IPS DF 4.7 (cell line): ENCODE data around the gene FAM229A.
"Not testable (repeated sequence)": the region's sequence is repeated elsewhere in the genome, so short reads cannot be mapped to it uniquely, and the experiment has no call there.

ENCODE experiments used
- DNase-seq: peaks from one replicate; pipeline ENCODE4 v3.0.0-alpha.2; 2013; ENCODE audit warnings: low spot score; ENCODE audit errors: extremely low read depth

FAM229A gene

GRCh38 chr1:32377541-32378220 is 15.4 kb upstream of the FAM229A start:
- no peak for DNase-seq

GRCh38 chr1:32376199-32376598 is 13.9 kb upstream of the FAM229A start:
- DNase-seq, result no peak

DNA sequence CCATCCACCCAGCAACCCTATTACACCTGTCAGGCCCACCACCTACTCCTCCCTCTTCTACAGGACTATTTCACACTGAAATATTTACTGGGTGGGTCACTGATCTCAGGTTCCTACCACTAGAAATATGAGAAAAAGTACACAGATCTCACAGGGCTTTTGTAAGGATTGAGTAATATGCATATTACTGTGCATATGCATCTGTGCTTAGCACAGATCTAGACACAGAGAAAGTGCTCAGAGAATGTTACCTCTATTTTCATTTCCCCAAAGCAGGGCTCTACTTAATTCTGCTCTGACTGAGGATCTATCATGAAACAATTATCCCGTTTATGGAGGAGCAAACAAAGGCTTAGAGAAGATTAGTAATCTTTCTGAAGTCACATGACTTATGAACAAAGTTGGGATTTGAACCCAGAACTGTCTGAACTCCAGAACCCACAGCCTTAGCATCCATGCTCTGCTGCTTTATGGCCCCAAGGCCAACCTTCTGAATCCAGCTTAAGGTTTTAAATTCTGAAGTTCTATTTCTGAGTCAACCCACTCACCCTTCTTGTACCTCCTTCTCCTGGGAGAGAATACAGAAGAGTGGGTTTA is 11.8 kb upstream of the FAM229A start:
- no peak for DNase-seq

DNA sequence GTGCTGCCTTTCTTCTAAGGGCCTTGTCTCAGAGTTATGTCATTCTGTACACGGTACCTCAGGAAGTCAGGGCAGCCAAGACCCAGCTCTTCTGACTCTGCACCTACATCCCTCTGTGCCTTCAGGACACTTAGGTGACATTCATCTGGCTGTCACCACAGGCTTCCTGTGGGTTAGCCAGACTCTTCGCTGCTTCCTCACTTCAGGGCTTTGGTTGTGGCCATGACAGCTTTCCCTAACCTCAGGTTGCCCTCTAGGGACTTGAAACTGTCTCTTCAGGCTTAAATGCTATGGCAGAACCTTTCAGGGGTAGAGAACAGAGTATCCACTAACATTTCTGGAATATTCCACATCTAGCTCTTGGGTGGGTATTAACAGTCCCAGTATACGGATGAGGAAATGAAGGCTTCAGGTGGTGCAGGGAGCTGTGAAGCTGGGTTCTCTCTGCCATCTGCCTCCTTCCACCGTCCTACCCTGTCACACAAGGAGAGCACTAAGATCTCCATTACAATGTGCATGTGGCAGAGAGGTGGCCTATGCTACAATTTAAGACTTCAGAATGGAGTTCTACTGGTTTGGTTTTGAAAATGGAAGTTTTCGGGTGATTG is 10.0 kb upstream of the FAM229A start:
- DNase-seq, result no peak

DNA sequence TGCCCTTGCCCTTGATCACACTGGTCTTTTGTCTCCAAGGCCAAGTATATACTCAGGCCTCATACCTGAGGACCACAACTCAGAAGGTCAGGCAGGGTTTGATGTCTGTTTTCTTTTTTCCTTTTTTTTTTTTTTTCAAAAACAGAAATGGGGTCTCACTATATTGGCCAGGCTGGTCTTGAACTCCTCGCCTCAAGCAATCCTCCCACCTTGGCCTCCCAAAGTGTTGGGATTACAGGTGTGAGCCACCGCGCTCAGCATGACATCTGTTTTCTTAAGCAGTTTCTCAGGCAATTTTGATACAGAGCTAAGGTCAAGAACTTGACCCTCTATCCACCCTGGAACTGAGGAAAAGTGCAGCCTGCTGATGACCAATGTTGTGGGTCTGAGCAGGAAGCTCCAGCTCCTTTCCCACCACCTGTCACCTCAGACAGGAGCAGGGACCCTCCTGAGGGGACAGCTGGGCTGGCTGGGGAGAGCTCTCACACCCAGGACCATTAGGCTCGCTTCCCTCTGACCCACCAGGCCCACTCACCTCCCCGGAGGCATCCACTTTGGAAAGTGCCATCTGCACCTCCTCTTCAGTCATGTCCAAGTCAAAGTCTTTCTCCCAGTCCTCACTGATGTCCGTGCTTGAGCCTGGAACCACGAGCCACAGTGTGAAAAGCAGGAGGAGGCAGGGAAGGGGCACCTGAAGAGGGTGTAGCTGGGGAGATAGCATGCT is 5.8 kb upstream of the FAM229A start:
- no peak for DNase-seq

GRCh38 chr1:32365445-32365844 is 3.2 kb upstream of the FAM229A start:
- no peak for DNase-seq

DNA sequence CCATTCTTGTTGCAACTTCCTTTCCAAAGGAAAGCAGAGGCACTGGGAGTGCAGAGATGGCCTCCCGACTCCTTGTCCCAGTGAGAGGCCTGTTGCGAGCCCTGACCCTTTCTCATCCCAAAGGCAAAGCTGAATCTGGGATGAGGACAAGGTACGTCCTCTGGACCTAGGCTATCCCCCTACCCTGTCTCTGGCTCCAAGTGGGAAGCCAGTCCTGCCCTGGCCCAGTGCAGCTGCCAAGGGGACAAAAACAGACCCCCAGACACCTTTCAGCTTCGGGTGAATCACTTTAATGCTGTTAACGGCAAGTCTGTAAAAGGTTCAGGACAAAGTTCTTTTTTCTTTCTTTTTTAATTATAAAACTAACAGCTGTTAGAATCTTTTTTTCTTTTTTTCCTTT is 2.6 kb upstream of the FAM229A start:
- DNase-seq, result no peak

DNA sequence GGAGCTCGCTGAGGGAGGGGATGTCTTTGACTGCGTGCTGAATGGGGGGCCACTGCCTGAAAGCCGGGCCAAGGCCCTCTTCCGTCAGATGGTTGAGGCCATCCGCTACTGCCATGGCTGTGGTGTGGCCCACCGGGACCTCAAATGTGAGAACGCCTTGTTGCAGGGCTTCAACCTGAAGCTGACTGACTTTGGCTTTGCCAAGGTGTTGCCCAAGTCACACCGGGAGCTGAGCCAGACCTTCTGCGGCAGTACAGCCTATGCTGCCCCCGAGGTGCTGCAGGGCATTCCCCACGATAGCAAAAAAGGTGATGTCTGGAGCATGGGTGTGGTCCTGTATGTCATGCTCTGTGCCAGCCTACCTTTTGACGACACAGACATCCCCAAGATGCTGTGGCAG is 1.4 kb upstream of the FAM229A start:
- no peak for DNase-seq

DNA sequence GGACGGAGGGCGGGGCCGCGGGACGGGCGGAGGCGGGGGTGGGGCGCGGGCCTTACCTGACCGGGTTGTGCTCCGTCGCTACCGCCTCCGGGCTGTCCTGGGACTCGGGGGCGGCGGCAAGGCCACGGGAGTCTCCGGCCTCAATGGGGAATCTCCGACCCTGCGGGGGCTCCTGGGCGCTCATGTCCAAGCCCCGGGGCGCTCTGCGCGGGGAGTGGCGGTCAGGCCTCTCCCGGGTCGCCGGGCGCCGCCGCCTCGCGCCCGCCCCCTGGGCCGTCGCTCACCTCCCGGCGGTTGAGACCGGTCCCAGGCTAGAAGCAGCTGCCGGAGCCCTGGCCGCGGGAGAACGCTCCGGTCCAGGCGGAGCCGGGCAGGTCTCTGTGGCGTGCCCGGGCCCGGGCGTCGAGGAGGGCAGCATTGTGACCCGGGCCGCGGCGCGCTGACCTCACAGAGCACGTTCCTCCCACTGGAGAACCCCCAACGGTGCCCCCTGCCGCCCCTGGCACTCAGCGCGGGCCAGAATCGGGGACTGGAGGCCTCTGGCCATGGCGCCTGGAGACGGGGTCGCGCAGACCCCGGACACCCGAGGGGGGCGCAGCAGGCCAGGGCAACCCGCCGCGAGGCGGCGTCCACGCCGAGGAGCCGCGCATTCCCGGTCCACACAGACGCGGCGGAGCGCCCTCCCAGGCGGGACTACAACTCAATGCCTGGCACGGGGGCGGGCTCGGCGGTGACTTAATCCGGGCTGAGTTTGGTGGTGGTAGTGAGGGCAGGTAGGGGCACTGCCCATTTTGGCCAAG is 411 bp downstream of the FAM229A start:
- DNase-seq, result no peak

DNA sequence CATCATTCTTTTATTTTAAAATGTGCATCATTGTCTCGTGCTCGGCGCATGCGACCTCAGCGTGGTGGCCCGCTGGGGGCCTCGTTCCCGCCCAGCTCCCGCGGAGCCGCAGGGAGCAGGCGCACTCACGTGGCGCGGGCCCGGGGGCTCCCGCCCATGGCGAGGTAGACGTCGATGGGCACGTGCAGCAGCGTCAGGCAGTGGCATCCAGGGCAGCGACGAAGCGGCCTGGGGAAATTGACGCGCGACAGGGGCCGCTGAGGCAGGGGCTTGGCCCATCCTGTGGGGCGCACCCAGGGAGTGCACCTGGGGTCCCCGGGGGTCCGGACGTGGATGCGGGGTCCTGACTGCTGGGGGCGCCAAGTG is 994 bp downstream of the FAM229A start:
- no peak for DNase-seq

- no peak for DNase-seq
Observed at GRCh38 chr1:32358435-32358834, 3.9 kb downstream of the FAM229A start.

DNA sequence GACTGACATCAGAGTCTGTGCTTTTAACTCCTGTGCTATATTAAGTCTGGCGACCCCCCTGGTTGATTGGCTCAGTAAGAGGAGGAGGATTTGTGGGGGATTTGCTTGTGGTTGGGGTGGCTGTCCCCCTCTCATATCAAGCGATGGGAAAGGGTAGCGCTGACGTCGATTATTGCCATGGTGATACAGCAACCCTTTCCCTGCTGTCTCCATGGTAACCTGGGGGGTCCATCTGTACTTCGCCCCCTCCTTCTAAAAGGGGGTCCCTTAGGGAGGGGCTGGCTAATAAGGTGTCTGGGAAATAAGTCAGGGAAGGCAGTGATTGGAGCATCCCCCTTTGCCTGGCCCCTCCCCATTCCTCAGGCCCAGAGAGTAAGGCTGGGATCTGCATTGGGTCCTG is 4.7 kb downstream of the FAM229A start:
- no peak for DNase-seq

GRCh38 chr1:32356478-32356877 is 5.8 kb downstream of the FAM229A start:
- DNase-seq, result no peak

DNA sequence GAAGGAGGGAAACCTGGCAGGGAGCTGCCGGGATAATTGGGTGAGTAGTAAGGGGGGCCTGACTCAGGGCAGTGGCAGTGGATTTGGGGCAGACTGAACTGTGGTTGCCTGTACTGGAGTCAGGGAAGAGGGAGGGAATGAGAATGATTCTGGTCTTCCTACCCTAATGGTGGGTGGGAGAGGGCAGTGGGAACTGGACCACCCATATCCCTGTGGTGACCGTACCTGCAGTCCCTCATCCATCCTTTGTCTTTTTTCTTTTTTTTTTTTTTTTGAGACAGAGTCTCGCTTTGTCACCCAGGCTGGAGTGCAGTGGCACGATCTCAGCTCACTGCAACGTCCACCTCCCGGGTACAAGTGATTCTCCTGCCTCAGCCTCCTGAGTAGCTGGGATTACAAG is 6.5 kb downstream of the FAM229A start:
- not testable (repeated sequence) for DNase-seq

DNA sequence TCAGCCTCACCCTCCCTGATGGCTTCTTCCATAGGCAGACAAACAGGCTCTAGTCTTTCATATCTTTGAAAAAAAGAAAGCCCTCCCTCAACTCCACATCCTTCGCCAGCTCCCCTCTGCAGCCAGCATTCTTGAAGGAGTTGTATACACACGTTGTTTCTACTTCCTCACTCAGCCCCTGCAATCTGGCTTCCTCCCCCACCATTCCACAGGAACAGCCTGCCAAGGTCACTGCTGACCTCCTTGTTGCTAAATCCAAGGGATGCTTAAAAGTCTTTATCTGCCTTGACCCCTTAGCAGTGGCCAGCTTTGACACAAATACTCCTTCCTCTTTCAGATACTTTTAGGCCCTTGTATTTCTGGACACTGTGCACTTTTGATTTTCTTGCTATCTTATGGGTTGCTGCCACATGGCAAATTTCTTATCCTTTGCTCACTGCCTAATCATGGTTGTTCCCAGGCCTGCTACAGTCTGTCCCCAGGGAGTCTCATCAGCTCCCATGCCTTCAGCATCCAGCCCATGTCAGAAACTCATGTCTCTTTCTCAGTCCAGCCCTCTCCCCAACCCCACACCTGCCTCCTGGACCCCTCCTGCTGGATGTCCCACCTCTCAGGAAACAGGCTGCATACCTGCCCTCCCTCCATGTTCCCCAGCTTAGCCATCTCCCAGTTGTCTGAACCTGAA is 8.3 kb downstream of the FAM229A start:
- DNase-seq, result no peak

DNA sequence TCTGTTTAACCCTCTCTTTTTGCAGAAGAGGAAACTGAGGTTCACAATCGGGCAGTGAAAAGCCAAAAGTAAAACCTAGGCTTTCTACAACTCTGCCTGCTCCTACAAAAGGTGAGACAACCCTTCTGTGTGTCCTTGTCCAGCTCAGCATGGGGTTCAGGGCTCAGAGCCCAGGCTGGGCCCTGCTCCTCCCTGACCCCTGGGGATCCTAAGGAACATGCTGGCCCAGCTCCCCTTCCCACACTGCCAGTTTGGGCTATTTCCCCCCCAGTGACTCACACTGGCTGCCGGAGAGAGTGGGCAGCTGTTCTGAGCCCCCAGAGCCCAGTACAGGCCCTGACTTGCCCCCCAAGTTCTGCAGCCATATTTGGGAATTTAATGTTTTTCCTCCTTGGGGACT is 8.9 kb downstream of the FAM229A start:
- no peak for DNase-seq

DNA sequence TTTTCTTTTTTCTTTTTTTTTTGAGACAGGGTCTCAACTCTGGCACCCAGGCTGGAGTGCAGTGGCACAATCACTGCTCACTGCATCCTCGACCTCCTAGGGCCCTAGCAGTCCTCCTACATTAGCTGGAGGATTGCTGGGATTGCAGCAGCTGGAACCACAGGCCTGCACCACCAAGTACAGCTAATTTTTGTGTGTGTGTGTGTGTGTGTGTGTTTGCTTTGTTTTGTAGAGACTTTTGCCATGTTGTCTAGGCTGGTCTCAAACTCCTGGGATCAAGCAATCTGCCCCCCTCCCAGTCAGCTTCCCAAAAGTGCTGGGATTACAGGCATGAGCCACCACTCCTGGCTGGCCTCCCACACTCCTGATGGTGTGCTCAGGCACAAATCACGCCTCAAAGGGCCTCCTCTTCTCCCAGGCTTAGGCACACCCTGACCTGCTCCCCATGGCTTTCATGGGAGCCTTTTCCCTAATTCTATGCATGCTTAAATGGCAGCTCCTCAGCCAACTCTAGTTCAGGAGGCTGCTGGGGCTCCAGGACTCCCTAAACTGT is 9.4 kb downstream of the FAM229A start:
- DNase-seq, result no peak

- no peak for DNase-seq
Observed at GRCh38 chr1:32352239-32352745, 10.0 kb downstream of the FAM229A start.

DNA sequence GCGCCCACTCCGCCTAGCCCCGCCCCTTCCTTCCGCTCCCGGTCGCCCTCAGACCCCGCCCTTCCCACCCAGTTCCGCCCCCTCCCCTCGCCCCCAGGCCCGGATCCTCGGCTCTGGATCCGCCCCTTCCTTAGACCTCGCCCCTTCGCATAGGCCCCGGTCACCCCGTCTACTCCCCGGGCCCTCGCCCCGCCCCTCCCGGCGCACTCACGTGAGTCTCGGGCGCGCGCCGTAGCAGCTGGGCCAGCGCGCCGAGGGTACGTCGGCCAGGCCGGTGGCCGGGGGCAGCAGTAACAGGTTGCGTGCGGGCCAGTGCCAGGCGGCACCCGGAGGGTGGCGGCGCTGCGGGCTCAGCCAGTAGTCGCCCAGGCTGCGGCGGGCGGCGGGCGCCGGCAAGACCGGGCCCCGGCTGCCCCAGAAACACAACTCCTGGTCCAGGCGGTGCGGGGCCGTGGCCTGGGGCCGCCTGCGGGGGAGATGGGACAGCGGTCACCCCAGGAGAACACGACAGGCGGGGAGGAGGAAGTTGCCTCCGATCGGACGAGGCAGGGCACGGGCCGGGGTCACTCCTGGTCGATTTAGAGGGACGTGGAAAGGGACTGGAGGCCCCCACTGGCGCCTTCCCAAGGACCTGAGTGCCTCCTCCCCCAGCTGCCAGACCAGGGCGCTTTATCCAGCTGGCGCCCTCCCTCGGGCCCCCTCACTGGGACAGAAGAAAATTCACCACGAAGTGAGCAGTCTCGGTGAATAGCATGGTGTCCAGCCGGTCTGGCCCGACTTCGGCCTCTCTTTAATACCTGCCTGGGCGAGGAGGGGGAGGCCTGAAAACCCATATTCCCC is 10.7 kb downstream of the FAM229A start:
- peak; percentile 53 for DNase-seq
